WI38 (cell line): Measurements from ENCODE around the gene AFF4.
"Not testable (repeated sequence)": the region's sequence is repeated elsewhere in the genome, so short reads cannot be mapped to it uniquely, and the experiment has no call there.

Source experiments
- H3K4me3 ChIP-seq: 2 replicates; pipeline ENCODE4 v1.5.1; 2011; ENCODE audit warnings: low read depth, mild to moderate bottlenecking, control low read depth, low read length
- TF ChIP-seq, protein P1 (sequence below): IDR thresholded peaks from 2 replicates; pipeline ENCODE4 v1.5.1; 2012; ENCODE audit warnings: low read depth, mild to moderate bottlenecking, control low read depth, low read length

The AFF4 gene

DNA sequence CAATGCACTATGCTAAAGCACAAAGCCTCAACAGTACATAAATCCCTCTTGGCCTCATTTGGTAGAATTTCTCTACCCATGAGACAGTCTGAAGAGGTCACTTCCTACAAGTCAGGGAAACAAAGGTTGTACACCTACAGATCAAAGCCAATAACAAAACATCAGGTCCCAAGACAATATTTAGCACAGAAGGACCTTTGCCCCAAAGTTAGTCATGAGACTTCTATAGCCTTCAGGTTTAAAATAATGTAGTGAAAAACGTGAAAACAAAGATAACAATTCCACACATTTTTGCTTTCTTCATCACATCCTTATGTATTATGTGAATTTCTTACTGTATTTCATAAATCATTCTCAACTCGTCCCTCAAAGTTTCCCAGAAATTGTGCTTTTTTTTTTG lies 15.8 kb downstream of the AFF4 start:
- H3K4me3 ChIP-seq = no peak overlapping the region
- TF ChIP-seq, protein P1, sequence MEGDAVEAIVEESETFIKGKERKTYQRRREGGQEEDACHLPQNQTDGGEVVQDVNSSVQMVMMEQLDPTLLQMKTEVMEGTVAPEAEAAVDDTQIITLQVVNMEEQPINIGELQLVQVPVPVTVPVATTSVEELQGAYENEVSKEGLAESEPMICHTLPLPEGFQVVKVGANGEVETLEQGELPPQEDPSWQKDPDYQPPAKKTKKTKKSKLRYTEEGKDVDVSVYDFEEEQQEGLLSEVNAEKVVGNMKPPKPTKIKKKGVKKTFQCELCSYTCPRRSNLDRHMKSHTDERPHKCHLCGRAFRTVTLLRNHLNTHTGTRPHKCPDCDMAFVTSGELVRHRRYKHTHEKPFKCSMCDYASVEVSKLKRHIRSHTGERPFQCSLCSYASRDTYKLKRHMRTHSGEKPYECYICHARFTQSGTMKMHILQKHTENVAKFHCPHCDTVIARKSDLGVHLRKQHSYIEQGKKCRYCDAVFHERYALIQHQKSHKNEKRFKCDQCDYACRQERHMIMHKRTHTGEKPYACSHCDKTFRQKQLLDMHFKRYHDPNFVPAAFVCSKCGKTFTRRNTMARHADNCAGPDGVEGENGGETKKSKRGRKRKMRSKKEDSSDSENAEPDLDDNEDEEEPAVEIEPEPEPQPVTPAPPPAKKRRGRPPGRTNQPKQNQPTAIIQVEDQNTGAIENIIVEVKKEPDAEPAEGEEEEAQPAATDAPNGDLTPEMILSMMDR = no peak

DNA sequence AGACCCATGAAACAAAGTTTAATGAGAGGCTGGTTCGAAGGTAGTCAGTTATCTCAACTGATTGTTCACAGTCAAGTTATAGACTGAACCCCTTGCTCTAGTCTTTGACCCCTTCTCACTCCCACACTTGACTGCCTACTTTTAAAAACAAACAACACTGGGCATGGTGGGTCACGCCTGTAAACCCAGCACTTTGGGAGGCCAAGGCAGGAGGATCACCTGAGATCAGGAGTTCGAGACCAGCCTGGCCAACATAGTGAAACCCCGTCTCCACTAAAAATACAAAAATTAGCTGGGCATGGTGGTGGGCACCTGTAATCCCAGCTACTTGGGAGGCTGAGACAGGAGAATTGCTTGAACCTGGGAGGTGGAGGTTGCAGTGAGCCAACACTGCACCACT lies 18.1 kb downstream of the AFF4 start:
- H3K4me3 ChIP-seq = not testable (repeated sequence)

DNA sequence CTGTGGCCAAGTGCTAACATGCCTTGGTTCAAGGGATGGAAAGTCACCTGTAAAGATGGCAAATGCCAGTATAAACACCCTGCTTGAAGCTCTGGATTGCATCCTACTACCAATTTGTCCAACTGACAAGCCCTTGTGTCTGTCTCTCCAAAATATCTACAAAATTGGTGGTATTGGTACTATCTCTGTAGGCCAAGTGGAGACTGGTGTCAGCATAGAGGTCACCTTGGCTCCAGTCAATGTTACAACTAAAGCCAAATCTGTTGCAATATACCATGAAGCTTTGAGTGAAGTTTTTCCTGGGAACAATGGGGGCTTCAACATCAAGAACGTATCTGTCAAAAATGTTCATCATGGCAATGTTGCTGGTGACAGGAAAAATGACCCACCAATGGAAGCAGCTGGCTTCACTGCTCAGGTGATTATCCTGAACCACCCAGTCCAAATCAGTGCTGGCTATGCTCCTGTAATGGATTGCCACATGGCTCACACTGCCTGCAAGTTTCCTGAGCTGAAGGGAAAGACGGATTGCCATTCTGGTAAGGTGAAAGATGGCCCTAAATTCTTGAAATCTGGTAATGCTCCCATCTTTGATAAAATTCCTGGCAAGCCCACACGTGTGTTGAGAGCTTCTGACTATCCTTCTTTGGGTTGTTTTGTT lies 19.9 kb downstream of the AFF4 start:
- no peak overlapping the region for H3K4me3 ChIP-seq
- TF ChIP-seq, protein P1 = no peak

DNA sequence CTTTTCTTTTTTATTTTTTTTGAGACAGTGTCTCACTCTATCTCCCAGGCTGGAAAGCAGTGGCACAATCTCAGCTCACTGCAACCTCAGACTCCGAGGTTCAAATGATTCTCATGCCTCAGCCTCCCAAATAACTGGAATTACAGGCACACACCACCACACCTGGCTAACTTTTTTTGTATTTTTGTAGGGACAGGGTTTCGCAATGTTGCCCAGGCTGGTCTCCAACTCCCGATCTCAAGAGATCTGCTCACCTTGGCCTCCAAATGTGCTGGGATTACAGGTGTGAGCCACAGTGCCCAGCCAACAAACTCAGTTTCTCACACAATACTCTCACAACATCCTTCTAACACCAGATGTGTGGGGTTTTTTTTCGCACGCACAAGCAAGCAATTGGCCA lies 22.1 kb downstream of the AFF4 start:
- H3K4me3 ChIP-seq = no peak overlapping the region

DNA sequence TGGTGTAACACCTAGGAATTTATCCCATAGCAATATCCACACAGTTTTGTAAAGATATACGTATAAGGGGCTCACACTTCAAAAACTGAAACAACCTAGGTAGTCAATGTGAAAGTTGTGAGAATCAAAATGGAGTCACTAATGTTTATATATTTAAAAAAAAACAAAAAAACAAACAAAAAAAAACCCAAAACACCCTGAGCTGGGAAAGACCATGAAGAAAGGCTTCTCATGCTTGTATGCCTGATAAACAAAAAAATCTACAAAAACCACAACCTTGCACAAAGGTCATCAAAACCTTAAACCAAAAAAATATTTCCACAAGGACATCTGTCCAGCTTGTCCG lies 35.4 kb downstream of the AFF4 start:
- TF ChIP-seq, protein P1 = no peak
- no peak overlapping the region for H3K4me3 ChIP-seq

More for the DNA sequence above, 22.1 kb downstream of the AFF4 start:
- TF ChIP-seq, protein P1 = no peak

DNA sequence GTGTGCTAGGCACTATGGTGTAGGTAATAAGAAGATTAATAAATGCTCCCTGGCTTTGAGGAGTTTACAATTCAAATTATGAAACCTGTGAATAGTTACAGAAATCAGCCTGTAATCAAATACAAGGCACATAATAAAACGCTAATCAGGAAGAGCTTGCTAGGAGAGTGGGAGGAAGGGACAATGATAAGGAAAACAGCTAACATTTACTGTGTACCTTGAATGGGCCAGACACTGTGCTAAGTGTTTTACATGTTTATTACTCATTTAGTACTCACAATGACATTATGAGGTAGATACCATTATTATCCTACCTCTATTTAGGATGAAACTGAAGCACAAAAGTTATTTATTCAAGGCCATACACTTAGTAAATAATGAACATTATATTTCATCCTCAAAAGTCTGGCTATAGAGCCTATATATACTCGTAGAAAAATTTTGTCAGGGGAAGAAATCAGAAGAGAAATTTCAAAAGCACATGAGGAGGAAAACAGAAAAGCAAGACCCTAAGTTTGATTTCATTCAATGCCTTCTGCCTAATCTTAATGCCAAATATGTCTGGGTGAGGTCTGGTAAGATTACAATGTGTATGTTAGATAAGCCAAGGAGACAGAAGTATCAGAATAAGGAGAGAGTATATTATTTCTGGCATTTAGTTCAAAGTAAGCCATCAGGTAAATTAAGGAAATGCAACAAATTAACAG lies 35.9 kb downstream of the AFF4 start:
- no peak overlapping the region for H3K4me3 ChIP-seq

DNA sequence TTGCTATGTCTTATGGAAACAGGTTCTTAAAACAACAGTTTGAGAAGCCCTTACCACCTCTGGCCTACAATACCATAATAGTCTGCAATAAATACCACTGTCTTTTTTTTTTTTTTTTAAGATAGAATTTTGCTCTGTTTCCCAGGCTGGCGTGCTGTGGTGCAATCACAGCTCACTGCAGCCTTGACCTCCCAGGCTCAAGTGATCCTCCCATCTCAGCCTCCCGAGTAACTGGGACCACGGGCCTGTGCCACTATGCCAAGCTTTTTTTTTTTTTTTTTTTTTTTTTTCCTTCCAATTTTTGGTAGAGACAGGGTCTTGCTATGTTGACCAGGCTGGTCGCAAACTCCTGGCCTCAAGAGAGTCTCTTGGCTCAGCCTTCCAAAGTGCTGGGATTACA lies 37.0 kb downstream of the AFF4 start:
- no peak overlapping the region for H3K4me3 ChIP-seq
- TF ChIP-seq, protein P1 = no peak

More for the DNA sequence above, 35.9 kb downstream of the AFF4 start:
- TF ChIP-seq, protein P1 = no peak
